GM21515 (cell line): ENCODE results near the gene MEIS3.
"Not testable (repeated sequence)": the region's sequence is repeated elsewhere in the genome, so short reads cannot be mapped to it uniquely, and the experiment has no call there.

Source experiments
- ATAC-seq: cut with Tn5 transposase; IDR thresholded peaks from one replicate; pipeline ENCODE4 v1.9.1; 2021; ENCODE audit not compliant: unreplicated experiment

MEIS3 gene

GRCh38 chr19:47388721-47389120 lies 30.6 kb downstream of the MEIS3 start:
- ATAC-seq, result not testable (repeated sequence)

GRCh38 chr19:47387623-47388022 lies 31.7 kb downstream of the MEIS3 start:
- ATAC-seq, result not testable (repeated sequence)

DNA sequence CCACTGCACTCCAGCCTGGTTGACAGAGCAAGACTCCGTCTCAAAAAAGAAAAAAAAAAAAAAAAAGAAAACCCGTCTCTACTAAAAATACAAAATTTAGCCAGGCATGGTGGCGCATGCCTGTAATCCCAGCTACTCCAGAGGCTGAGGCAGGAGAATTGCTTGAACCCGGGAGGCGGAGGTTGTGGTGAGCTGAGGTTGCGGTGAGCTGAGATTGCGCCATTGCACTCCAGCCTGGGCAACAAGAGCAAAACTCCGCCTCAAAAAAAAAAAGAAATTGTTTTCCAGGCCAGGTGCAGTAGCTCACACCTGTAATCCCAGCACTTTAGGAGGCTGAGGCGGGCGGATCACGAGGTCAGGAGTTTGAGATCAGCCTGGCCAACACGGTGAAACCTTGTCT lies 32.7 kb downstream of the MEIS3 start:
- not testable (repeated sequence) for ATAC-seq

GRCh38 chr19:47384533-47384932 lies 34.8 kb downstream of the MEIS3 start:
- ATAC-seq, result not testable (repeated sequence)

GRCh38 chr19:47383890-47384289 lies 35.4 kb downstream of the MEIS3 start:
- ATAC-seq, result not testable (repeated sequence)

GRCh38 chr19:47381653-47382279 lies 37.6 kb downstream of the MEIS3 start:
- ATAC-seq, result no peak

DNA sequence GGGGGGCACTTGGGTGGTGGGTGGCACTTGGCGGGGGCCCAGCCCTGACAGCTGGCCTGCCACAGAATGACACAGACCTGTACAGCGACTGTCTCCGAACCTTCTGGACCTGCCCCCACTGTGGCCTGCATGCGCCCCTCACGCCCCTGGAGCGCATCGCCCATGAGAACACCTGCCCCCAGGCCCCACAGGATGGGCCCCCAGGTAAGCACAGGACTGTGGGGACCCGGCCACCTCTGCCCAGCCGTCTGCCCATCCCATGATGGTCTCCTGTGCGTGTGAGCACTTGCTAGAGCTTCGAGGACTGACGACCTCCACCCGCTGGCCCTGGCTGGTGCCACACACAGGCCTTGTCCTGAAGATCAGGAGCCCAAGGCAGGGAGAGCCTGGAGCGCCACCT lies 38.2 kb downstream of the MEIS3 start:
- ATAC-seq, result no peak

- ATAC-seq, result no peak
Measured at GRCh38 chr19:47380559-47380958, 38.8 kb downstream of the MEIS3 start.

- ATAC-seq, result no peak
Measured at GRCh38 chr19:47379381-47379938, 39.9 kb downstream of the MEIS3 start.

GRCh38 chr19:47378246-47378645 lies 41.1 kb downstream of the MEIS3 start:
- no peak for ATAC-seq

DNA sequence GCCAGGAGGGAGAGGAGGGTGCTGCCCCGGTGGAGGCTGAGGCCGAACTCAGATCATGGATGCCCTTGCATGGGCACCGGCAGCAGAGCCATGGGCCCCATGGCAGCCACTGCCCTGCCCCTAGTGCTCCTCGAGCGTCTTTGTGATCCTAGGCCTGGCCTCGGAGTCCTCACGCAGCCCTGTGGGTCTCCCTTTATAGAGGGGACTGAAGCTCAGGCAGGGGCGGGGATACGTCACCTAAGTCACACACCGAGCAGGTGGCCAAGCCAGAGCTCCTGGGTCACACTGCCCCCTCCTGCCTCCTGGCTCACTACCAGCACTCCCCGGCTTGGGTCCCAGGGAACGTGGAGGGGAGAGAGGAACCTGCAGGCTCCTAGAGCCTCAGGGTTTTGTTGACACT lies 41.5 kb downstream of the MEIS3 start:
- ATAC-seq, result no peak

DNA sequence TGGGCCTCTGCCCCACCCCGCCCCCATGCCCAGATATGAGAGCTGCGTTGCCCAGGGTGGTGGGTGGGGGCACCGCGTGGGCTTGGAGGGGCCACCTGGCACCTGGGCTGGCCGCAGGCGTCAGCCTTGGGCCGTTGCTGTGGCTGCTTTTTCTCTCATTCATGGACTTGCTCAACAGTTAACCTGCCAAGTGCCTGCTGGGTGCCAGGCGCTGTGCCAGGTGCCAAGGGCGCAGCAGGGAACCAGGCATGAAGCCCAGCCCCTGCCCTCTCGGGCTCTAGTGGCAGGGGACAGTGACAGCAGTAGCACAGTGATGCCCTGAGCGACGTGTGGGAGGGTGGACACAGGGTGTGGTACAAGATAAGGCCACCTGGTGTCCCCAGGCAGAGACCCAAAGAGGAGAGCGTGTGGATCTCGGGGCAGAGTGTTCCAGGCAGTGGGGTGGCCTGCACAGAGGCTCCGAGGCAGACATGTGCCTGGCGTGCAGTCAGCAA lies 42.1 kb downstream of the MEIS3 start:
- ATAC-seq, result no peak

DNA sequence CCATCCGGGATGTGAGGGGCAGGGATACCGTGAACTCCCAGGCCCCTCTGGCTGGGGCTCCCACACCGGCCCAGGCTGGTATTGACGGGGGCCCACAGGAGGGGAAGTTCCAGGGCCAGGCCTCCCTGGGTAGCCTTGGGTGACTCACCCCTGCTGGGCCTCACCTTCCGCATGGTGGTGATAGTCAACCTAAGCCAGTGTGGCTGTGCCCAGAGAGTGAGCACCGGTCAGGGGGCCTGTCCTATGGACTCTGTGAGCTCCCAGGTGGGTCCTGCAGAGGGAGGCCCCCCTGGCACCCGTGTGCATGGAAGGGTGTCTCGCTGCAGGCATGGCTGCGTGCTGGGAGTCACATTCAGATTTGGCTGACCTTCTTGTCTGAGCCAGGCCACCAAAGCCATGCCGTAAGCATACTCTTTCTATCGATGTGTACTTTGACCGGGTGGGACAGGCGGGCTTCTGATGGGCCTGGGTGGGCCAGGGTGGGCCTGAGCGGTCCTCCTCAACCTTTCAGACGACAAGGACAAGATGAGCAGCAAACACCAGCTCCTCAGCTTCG lies 42.7 kb downstream of the MEIS3 start:
- ATAC-seq, result no peak

DNA sequence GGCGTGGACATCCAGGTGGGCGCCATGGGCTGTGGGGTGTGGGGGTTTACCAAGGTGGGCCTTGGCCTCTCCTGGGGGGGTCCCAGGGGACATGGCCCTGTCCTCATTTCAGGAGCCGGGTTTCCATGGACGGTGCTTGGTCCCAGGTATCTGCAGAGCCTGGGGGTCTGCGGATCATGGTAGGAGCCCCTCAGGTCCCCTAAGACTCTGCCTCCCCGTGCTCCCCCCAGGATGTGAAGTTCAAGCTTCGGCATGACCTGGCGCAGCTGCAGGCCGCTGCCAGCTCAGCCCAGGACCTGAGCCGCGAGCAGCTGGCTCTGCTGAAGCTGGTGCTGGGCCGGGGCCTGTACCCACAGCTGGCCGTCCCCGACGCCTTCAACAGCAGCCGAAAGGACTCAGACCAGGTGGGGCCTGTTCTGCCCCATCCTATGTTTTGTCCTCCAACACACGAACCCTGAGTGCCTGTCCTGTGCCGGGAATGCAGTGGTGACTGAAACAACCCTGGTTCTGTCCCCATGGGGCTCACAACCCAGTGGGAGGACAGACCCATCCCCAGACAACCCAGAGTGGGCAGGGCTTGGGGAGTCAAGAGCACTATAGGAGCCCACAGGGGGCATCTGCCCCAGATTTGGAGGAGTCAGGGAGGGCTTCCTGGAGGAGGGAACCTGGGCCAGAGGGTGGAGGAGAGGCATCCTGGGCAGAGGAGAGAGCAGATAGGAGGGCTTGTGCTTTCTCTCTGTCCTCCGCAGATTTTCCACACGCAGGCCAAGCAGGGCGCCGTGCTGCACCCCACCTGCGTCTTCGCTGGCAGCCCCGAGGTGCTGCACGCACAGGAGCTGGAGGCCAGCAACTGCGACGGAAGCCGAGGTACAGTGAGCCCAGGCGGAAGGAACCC lies 43.4 kb downstream of the MEIS3 start:
- no peak for ATAC-seq

GRCh38 chr19:47374876-47375693 lies 44.2 kb downstream of the MEIS3 start:
- no peak for ATAC-seq

DNA sequence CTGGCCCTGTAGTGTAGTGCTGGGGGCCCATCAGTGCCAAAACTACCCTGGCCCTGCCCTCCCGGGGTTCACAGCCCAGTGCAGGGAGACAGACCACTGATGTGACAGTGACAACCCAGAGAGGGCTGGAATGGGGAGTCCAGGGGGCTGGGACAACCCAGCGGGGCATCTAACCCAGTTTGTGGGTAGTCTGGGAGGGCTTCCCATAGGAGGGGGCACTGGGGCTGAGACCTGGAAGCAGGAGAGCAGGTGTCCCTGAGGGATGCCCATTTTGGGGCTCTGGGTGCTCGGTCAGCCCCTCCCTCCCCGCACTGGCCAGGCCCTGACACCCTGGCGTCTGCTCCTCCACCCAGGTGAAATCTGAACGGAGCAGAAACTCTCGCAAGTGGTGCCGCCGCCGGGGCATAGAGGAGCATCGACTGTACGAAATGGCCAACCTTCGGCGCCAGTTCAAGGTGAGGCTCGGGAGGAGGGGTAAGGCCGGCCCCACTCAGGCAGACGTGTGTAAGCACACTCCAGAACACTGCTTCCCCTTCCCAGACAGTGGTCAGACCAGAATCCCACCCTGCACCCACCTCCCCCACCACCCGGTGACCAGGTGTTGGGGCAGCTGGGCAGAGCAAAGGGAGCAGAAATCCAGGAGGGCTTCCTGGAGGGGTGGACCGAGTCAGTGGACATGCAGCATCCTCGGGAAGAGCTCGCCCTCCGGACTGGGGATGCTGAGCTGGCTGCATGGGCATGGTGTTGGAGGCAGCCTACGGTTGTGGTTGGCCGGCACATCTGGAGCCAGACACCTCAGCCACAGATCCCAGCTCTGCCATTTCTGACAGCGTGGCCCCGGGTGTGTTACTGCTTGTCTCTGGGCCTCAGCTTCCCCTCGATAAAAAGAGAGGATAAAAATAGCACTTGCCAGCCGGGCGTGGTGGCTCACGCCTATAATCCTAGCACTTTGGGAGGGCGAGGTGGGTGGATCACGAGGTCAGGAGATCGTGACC lies 45.8 kb downstream of the MEIS3 start:
- ATAC-seq, result no peak

DNA sequence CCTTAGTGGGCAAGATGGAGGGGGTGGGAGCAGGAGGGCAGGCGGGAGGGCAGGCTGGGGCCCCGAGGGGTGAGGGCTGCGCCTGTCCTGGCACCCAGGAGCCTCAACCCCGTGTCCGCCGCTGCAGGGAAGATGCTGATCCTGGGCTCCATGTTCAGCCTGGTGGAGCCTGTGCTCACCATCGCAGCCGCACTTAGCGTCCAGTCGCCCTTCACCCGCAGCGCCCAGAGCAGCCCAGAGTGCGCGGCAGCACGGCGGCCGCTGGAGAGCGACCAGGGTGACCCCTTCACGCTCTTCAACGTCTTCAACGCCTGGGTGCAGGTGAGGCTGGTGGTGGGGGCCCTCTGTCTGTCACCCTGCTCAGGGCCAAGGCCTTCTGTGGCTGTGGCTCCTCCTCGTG lies 46.7 kb downstream of the MEIS3 start:
- no peak for ATAC-seq

GRCh38 chr19:47371261-47371660 lies 48.1 kb downstream of the MEIS3 start:
- no peak for ATAC-seq

DNA sequence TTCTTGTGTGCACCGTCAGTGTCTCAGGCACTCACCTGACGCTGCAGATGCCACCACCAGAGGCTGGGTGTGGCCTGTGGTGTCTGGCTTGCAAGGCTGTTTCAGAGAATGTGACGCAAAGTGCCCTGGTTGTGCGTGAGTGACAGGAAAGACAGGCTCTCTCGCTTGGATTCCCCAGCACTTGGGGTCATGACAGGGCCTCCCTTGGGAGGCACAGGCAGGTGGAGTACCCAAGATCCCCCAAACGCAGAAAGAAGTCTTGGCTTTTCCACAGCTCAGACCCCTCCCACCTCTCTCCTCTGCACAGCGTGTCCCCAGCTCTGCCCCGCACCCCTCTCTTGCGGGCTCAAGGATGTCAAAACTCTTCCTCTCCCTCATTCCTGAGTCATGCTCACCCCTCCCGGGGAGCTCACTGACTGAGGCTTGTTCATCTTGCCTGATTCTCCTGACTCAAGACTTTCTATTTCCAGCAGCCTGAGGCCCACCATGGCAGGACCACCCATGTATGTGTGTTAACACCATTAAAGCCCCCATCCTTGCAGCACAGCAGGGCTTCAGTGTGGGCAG lies 49.2 kb downstream of the MEIS3 start:
- no peak for ATAC-seq
